Lung (tissue), 12 donors: ENCODE results near the gene TRAF3IP3. TPM values are rescaled to one million over a fixed set of nuclear protein-coding genes. Genes with fewer than 3 reads are reported as not detected.

Source experiments
- ATAC-seq: fragments of 200-7000 bp; cut with Tn5 transposase; one replicate; pipeline ENCODE4 v1.9.1; 2020; ENCODE audit warnings: moderate number of reproducible peaks; ENCODE audit not compliant: insufficient read depth, low FRiP score
- DNase-seq, 3 donors: peaks; one replicate each; pipeline ENCODE4 v3.0.0-alpha.2; 2013 to 2017
- H3K27ac ChIP-seq, 2 donors: one replicate each; pipeline ENCODE4 v1.5.1; 2013; ENCODE audit warnings: mild to moderate bottlenecking in 2 of 2, moderate library complexity in 2 of 2, control low read depth in 1 of 2, inconsistent platforms in 1 of 2, low read depth in 1 of 2, low read length in 1 of 2
- H3K27me3 ChIP-seq, 3 donors: one replicate each; pipeline ENCODE4 v1.5.1; 2013; ENCODE audit warnings: low read length in 2 of 3; ENCODE audit not compliant: control insufficient read depth in 3 of 3, insufficient read depth in 3 of 3
- H3K36me3 ChIP-seq, 4 donors: one replicate each; pipeline ENCODE4 v1.5.1; 2013; ENCODE audit warnings: low read length in 4 of 4, mild to moderate bottlenecking in 1 of 4, moderate library complexity in 1 of 4; ENCODE audit not compliant: control insufficient read depth in 4 of 4, insufficient read depth in 4 of 4
- H3K4me1 ChIP-seq, 5 donors: one replicate each; pipeline ENCODE4 v1.5.1; 2013; ENCODE audit warnings: low read length in 5 of 5, mild to moderate bottlenecking in 2 of 5, moderate library complexity in 1 of 5; ENCODE audit not compliant: control insufficient read depth in 5 of 5, insufficient read depth in 5 of 5
- H3K4me3 ChIP-seq: one replicate; pipeline ENCODE4 v1.5.1; 2013; ENCODE audit warnings: mild to moderate bottlenecking, control low read depth, moderate library complexity
- H3K9ac ChIP-seq, 2 donors: one replicate each; pipeline ENCODE4 v1.5.1; 2013; ENCODE audit warnings: low read length in 2 of 2, control low read depth in 1 of 2; ENCODE audit not compliant: insufficient read depth in 1 of 2
- H3K9me3 ChIP-seq, 4 donors: one replicate each; pipeline ENCODE4 v1.5.1; 2013; ENCODE audit warnings: low read length in 3 of 4, mild to moderate bottlenecking in 1 of 4, moderate library complexity in 1 of 4; ENCODE audit not compliant: control insufficient read depth in 4 of 4, insufficient read depth in 3 of 4
- WGBS, 2 donors: extraction: QIAGEN DNeasy Blood & Tissue Kit; methylation state at CpG; one replicate each; pipeline ENCODE4 v1.1.7; 2013; 5-methylcytosine and 5-hydroxymethylcytosine counted together
- polyA plus RNA-seq, 2 donors: library from polyadenylated mRNA; stranded (reverse); fragments of 200-250 nt; gene quantifications; one replicate each; pipeline ENCODE4 v1.2.1, GENCODE V29; 2013
- total RNA-seq, 2 donors: library from RNA; depleted of rRNA in 1 of 2; stranded (reverse); fragments of >200 nt in 1 of 2; gene quantifications; one replicate each; pipeline ENCODE4 v1.2.1, GENCODE V29; 2014 to 2021
- TF ChIP-seq, protein P1 (sequence below): IDR thresholded peaks from 2 replicates; pipeline ENCODE4 v1.5.1; 2012; ENCODE audit warnings: mild to moderate bottlenecking; ENCODE audit errors: control extremely low read depth, extremely low read depth
- donor health status: control.
- donor health status: control.
- donor health status: Bipolar disorder and iron deficiency.
- donor health status: healthy.
- donor health status: DM: yes; HTN: yes; CAD: no.

TRAF3IP3 gene
- total and polyA plus RNA-seq, 4 donors = 6.0 to 15.7 (median 7.6) TPM

DNA sequence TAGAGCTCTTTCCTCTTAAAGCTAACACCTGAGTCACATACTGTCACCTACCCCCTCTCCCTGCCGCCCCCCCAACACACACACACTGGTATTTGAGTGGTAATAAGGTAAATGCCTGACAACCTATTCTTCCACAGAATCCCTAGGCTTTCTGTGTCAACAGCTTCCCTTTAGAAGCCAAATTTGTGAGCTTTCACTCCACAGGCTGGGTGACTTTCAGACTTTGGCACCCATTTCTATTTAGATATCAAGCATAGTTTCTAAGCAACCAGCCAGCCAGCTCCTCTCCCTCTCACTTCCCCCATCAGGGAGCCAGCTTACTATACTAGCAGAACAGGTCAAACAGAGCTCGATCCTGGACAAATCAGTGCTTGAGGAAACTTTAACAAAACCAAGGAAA, 31.7 kb downstream of the TRAF3IP3 start:
- peak overlapping the region in 1 of 2 donors; percentile 41 for H3K9ac ChIP-seq
- WGBS, 2 donors = 48 to 73% methylated on average over 2 of the region's 2 CpGs
- H3K27ac ChIP-seq = peak overlapping the region; percentile 47 to 65
- peaks cover 2 to 26% (median 13%) of the 10 kb centered on the region in 5 donors for H3K4me1 ChIP-seq
- H3K27me3 ChIP-seq = peaks cover 0 to 3% (median 0%) of the 10 kb centered on the region in 3 donors
- DNase-seq (peak; percentile 73 to 89 (median 82)), ATAC-seq (no peak)
- no peak overlapping the region for H3K4me3 ChIP-seq
- TF ChIP-seq, protein P1, sequence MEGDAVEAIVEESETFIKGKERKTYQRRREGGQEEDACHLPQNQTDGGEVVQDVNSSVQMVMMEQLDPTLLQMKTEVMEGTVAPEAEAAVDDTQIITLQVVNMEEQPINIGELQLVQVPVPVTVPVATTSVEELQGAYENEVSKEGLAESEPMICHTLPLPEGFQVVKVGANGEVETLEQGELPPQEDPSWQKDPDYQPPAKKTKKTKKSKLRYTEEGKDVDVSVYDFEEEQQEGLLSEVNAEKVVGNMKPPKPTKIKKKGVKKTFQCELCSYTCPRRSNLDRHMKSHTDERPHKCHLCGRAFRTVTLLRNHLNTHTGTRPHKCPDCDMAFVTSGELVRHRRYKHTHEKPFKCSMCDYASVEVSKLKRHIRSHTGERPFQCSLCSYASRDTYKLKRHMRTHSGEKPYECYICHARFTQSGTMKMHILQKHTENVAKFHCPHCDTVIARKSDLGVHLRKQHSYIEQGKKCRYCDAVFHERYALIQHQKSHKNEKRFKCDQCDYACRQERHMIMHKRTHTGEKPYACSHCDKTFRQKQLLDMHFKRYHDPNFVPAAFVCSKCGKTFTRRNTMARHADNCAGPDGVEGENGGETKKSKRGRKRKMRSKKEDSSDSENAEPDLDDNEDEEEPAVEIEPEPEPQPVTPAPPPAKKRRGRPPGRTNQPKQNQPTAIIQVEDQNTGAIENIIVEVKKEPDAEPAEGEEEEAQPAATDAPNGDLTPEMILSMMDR = no peak
- H3K36me3 ChIP-seq = no peaks in the 10 kb centered on the region
- H3K9me3 ChIP-seq = peaks cover 0 to 2% (median 0%) of the 10 kb centered on the region in 4 donors

DNA sequence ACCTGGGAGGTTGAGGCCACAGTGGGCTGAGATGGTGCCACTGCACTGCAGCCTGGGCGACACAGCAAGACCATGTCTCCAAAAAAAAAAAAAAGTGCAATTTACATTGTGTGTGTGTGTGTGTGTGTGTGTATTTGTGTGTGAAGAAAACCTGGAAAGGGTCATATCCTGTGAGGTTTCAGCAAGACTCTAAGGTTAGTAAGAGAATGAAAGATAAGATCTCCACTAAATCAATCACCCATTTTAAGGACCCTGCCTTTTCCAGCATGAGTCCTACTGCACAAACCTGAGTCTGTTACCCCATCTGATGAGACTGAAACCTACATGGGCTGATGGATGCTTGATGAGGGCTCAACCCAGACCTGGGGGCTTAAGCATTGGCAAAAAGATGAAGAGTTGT, 33.4 kb downstream of the TRAF3IP3 start:
- peaks cover 0 to 15% (median 6%) of the 10 kb centered on the region in 5 donors for H3K4me1 ChIP-seq
- peaks cover 0 to 2% (median 0%) of the 10 kb centered on the region in 4 donors for H3K9me3 ChIP-seq
- no peak overlapping the region for H3K27ac ChIP-seq

DNA sequence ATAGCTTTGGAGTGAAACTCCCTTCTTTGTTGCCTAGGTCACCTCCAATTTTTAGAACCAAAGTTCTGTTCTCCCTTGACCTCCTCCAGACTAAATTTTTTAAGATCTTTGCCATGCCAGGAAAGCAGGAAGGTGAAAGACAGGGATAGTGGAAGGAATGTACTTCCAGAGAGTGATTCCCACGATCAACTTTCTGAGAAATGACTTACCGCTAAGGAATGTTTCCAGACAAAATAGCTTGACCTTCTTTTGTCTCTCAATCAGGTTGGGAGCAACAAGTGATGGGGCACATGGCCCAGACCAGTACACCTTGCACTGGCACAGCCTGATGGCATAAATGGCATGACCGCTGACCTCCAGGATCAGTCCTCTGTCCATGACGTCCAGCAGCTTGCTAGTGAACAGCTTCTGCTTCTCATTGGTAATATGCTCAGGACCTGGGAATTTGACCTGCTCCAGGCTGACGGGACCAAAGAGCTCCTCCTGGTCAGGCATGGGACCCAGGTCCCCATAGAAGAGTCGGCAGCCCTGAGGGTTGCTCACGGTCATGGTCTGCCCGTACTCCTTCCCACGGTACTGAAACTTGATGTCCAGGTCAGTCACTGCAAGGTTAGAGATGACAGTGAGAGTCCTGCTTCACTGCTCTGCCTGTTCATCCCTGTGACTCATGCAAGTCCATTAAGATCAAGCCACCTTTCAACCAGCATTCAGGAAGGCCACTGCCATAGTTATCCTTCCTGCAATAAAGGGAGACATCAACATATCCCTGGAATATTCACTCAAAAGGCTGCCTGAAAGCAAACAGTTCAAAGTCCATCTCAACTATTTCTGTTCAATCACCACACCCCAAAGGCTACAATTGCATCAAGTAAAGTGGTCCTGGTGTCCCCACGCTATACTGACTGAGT, 34.7 kb downstream of the TRAF3IP3 start:
- peaks cover 0 to 3% (median 0%) of the 10 kb centered on the region in 3 donors for H3K27me3 ChIP-seq
- no peak for DNase-seq
- WGBS, 2 donors = 92 to 93% methylated on average over 10 of the region's 10 CpGs
- H3K36me3 ChIP-seq = peaks cover 0 to 2% (median 0%) of the 10 kb centered on the region in 4 donors
- H3K4me1 ChIP-seq = peaks cover 0 to 11% (median 3%) of the 10 kb centered on the region in 5 donors
- no peaks in the 10 kb centered on the region for H3K9me3 ChIP-seq
- no peak overlapping the region for H3K4me3 ChIP-seq
- H3K27ac ChIP-seq = no peak overlapping the region
- H3K9ac ChIP-seq = no peak overlapping the region
- ATAC-seq = no peak
- TF ChIP-seq, protein P1 = no peak

More for the DNA sequence above, 33.4 kb downstream of the TRAF3IP3 start:
- Histone ChIP-seq H3K9ac (no peak overlapping the region), H3K36me3 (no peaks in the 10 kb centered on the region), H3K4me3 (no peak overlapping the region), H3K27me3 (peaks cover 0 to 3% (median 0%) of the 10 kb centered on the region in 3 donors)
- TF ChIP-seq, protein P1 = no peak
- ATAC-seq (no peak), DNase-seq (no peak)
- 88 to 97% methylated on average over 1 of the region's 1 CpG for WGBS, 2 donors
